ENCODE measurements around the gene FAM174C.

DNA sequence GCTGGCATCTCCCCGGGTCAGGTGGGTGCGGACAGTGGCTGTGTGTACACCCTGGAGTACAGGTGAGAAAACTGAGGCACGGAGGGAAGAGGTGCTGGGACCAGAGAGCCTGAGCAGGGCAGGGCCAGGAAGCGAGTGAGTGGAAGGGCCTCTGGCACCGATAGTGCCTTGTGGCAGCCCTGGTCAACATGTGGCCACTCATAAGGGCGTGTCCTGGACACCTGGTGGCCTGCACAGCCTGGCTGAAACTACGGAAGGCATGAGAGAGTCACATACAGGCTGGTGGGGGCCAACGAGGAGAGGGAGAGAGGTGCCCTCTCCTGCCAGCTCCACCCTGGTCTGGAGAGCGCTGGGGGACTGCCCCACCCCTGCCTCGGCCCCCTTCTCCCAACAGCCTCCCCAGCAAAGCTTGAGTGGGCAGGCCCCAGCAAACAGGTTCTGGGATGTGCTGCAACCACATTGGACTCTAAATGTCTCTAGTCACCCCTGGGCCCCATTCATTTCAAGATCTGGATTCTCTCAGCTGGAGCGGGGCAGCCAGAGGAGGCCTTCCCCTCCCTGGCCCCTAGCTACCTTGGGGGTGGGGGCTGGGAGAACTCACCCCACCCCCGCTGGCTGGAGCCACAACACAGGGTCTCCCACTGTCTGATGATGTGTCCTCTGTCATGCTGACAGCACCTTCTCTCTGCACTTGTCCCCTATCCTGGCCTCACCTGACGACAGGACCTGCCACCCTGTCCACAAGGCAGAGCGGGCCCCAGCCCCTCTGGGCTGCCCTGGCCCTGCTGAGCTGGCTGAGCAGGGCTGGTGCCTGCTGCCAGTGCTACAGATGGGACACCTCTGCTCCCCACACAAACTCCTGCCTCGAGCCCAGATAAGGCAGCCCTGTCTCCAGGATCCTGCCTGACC is 43.3 kb upstream of the FAM174C start:
- TF ChIP-seq, protein P1, sequence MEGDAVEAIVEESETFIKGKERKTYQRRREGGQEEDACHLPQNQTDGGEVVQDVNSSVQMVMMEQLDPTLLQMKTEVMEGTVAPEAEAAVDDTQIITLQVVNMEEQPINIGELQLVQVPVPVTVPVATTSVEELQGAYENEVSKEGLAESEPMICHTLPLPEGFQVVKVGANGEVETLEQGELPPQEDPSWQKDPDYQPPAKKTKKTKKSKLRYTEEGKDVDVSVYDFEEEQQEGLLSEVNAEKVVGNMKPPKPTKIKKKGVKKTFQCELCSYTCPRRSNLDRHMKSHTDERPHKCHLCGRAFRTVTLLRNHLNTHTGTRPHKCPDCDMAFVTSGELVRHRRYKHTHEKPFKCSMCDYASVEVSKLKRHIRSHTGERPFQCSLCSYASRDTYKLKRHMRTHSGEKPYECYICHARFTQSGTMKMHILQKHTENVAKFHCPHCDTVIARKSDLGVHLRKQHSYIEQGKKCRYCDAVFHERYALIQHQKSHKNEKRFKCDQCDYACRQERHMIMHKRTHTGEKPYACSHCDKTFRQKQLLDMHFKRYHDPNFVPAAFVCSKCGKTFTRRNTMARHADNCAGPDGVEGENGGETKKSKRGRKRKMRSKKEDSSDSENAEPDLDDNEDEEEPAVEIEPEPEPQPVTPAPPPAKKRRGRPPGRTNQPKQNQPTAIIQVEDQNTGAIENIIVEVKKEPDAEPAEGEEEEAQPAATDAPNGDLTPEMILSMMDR (IDR thresholded peaks at IDR 0.05), result no peak
- no peak for TF ChIP-seq POLR2A (IDR thresholded peaks at IDR 0.05)

All from thyroid gland (tissue), 4 donors.